BLaER1 (cell line): ENCODE data around the gene XIAP.
"Not testable (repeated sequence)": the region's sequence is repeated elsewhere in the genome, so short reads cannot be mapped to it uniquely, and the experiment has no call there.

ENCODE experiments used
- H3K27ac ChIP-seq: shearing (Covaris generic); formaldehyde crosslinking; 2 replicates; pipeline ENCODE4 v1.8.1; 2022
- H3K27me3 ChIP-seq: shearing (Covaris generic); formaldehyde crosslinking; 2 replicates; pipeline ENCODE4 v1.8.1; 2022
- H3K36me3 ChIP-seq: shearing (Covaris generic); formaldehyde crosslinking; 2 replicates; pipeline ENCODE4 v1.8.1; 2022
- H3K4me1 ChIP-seq: shearing (Covaris generic); formaldehyde crosslinking; 2 replicates; pipeline ENCODE4 v1.8.1; 2022
- H3K4me2 ChIP-seq: shearing (Covaris generic); formaldehyde crosslinking; 2 replicates; pipeline ENCODE4 v1.8.1; 2022
- H3K4me3 ChIP-seq: shearing (Covaris generic); formaldehyde crosslinking; 2 replicates; pipeline ENCODE4 v1.8.1; 2022
- H3K9ac ChIP-seq: shearing (Covaris generic); formaldehyde crosslinking; 2 replicates; pipeline ENCODE4 v1.8.1; 2022
- H3K9me3 ChIP-seq: shearing (Covaris generic); formaldehyde crosslinking; 2 replicates; pipeline ENCODE4 v1.8.1; 2022
- H4K20me1 ChIP-seq: shearing (Covaris generic); formaldehyde crosslinking; 2 replicates; pipeline ENCODE4 v1.8.1; 2022
- Cebpa-rat ChIP-seq: shearing (Covaris generic); IDR thresholded peaks from 2 replicates; pipeline ENCODE4 v1.8.1; 2022

Gene XIAP

DNA sequence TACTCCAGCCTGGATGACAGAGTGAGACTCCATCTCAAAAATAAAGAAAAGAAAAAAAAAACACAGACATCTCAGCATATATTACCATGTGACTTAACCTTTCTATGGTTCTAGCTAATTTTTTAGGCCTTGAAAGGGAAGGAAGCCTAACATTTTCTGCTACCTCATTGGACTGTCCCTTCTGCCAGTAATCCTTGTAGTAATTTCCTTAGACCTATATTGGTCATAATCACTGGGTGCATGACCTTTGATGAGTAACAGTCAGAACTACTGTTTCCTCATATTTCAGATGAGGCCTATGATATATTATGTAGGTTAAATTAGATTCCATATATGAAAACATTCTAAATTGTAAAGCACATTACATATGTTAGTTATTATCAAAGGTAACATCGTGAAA is 9.6 kb downstream of the XIAP start:
- no peaks in the 10 kb centered on the region for H3K4me1 ChIP-seq
- no peak for TF ChIP-seq Cebpa-rat
- H3K9ac ChIP-seq: no peak overlapping the region
- no peaks in the 10 kb centered on the region for H3K27me3 ChIP-seq
- no peak overlapping the region for H3K4me3 ChIP-seq
- no peaks in the 10 kb centered on the region for H3K9me3 ChIP-seq
- H3K4me2 ChIP-seq: no peak overlapping the region
- no peak overlapping the region for H3K27ac ChIP-seq
- peaks cover 32% of the 10 kb centered on the region; the same call in 1 of the 2 replicates for H4K20me1 ChIP-seq
- peaks cover 30% of the 10 kb centered on the region for H3K36me3 ChIP-seq

- no peaks in the 10 kb centered on the region for H3K9me3 ChIP-seq
- H3K36me3 ChIP-seq: peaks cover 31% of the 10 kb centered on the region
- TF ChIP-seq Cebpa-rat: no peak
- no peaks in the 10 kb centered on the region for H3K4me1 ChIP-seq
- H3K4me2 ChIP-seq: no peak overlapping the region
- H3K27ac ChIP-seq: no peak overlapping the region
- peaks cover 32% of the 10 kb centered on the region; the same call in 1 of the 2 replicates for H4K20me1 ChIP-seq
- no peak overlapping the region for H3K9ac ChIP-seq
- H3K27me3 ChIP-seq: no peaks in the 10 kb centered on the region
- H3K4me3 ChIP-seq: no peak overlapping the region
Observed at GRCh38 chrX:123871309-123871708, 11.5 kb downstream of the XIAP start.

GRCh38 chrX:123873956-123874355 is 14.1 kb downstream of the XIAP start:
- H3K4me1 ChIP-seq: peaks cover 22% of the 10 kb centered on the region
- no peak overlapping the region for H3K9ac ChIP-seq
- TF ChIP-seq Cebpa-rat: no peak
- no peak overlapping the region for H3K4me3 ChIP-seq
- no peaks in the 10 kb centered on the region for H3K9me3 ChIP-seq
- H3K4me2 ChIP-seq: no peak overlapping the region
- H3K27ac ChIP-seq: no peak overlapping the region
- no peaks in the 10 kb centered on the region for H3K27me3 ChIP-seq
- H4K20me1 ChIP-seq: peaks cover 36% of the 10 kb centered on the region
- H3K36me3 ChIP-seq: peaks cover 25% of the 10 kb centered on the region

GRCh38 chrX:123876177-123876576 is 16.3 kb downstream of the XIAP start:
- no peak overlapping the region for H3K4me3 ChIP-seq
- H3K9ac ChIP-seq: no peak overlapping the region
- no peak for TF ChIP-seq Cebpa-rat
- peaks cover 17% of the 10 kb centered on the region for H3K36me3 ChIP-seq
- H3K27ac ChIP-seq: no peak overlapping the region
- no peaks in the 10 kb centered on the region for H3K9me3 ChIP-seq
- H3K4me1 ChIP-seq: peaks cover 30% of the 10 kb centered on the region
- H3K27me3 ChIP-seq: no peaks in the 10 kb centered on the region
- H4K20me1 ChIP-seq: peaks cover 33% of the 10 kb centered on the region
- no peak overlapping the region for H3K4me2 ChIP-seq

DNA sequence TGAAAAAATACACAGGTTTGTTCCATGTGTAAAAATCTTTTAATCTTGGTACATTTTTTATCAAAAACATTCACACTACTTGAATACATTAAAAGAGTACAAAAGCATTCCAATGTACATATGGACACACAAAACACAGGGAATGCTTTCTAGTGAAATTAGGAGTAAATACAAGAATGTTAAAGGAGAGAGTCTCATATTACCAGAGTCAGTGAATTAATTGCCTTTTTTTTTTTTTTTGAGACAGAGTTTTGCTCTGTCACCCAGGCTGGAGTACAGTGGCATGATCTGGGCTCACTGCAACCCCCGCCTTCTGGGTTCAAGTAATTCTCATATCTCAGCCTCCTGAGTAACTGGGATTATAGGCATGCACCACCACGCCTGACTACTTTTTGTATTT is 17.0 kb downstream of the XIAP start:
- H3K9me3 ChIP-seq: no peaks in the 10 kb centered on the region
- H3K4me1 ChIP-seq: peaks cover 30% of the 10 kb centered on the region
- no peak overlapping the region for H3K4me3 ChIP-seq
- no peak for TF ChIP-seq Cebpa-rat
- peaks cover 14% of the 10 kb centered on the region for H3K36me3 ChIP-seq
- peaks cover 34% of the 10 kb centered on the region for H4K20me1 ChIP-seq
- no peak overlapping the region for H3K27ac ChIP-seq
- no peaks in the 10 kb centered on the region for H3K27me3 ChIP-seq
- H3K4me2 ChIP-seq: no peak overlapping the region
- no peak overlapping the region for H3K9ac ChIP-seq

- Histone ChIP-seq H3K4me3 (0 out of 2 replicates have a peak overlapping the region, but pooled peaks have one; percentile 5), H3K4me2 (peak overlapping the region; percentile 65), H3K4me1 (peaks cover 30% of the 10 kb centered on the region), H3K9ac (no peak overlapping the region), H3K27me3 (no peaks in the 10 kb centered on the region), H3K27ac (peak overlapping the region; percentile 37), H3K36me3 (peaks cover 8% of the 10 kb centered on the region; the same call in 1 of the 2 replicates), H3K9me3 (no peaks in the 10 kb centered on the region), H4K20me1 (peaks cover 38% of the 10 kb centered on the region)
- TF ChIP-seq Cebpa-rat: peak; percentile 36; the same call in 1 of the 2 replicates
Observed at GRCh38 chrX:123878252-123878721, 18.4 kb downstream of the XIAP start.

DNA sequence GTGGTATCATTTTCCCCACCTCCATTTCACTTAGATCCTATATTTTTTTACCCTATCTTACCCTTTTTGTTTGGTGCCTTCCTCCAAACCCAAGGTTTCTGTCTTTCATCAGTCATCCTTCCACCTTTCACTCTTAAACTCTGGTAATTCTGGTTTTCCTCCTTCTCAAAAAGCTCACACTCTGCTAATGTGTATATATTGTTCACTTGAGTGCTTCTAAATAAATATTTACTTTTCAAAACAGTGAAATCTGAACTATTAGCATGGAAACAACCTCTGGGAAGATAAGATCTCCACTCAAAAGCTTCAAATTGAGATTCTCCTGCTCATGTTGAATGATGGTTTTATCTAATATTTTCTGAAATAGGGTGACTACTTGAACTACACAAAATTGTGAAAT is 21.5 kb downstream of the XIAP start:
- no peak for TF ChIP-seq Cebpa-rat
- Histone ChIP-seq H3K27me3 (no peaks in the 10 kb centered on the region), H3K27ac (no peak overlapping the region)

DNA sequence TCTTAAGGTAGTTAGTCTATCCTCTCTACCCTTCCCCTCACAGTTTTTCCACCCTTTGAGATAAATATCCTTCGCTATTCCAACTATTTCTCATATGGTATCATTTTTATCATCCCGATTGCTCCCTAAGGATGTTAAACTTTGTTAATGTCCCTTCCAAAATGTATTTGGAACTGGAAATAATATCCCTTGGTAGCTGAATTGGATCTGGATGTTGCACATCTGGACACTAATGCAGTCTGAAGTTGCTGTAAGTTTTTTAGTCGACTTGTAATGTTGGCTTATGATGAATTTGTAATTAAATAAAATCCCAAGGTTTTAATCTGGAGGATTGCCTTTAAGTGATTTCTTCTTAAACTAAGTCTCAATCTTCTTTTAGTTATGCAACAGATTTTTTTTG is 22.5 kb downstream of the XIAP start:
- Histone ChIP-seq H3K4me3 (no peak overlapping the region), H3K36me3 (peaks cover 15% of the 10 kb centered on the region), H3K9me3 (no peaks in the 10 kb centered on the region), H3K27me3 (no peaks in the 10 kb centered on the region), H3K27ac (no peak overlapping the region), H4K20me1 (peaks cover 45% of the 10 kb centered on the region), H3K9ac (no peak overlapping the region), H3K4me2 (no peak overlapping the region), H3K4me1 (peaks cover 23% of the 10 kb centered on the region)
- TF ChIP-seq Cebpa-rat: no peak

More for the DNA sequence above, 21.5 kb downstream of the XIAP start:
- peaks cover 30% of the 10 kb centered on the region for H3K4me1 ChIP-seq
- H3K9me3 ChIP-seq: no peaks in the 10 kb centered on the region
- no peak overlapping the region for H3K9ac ChIP-seq
- H4K20me1 ChIP-seq: peaks cover 45% of the 10 kb centered on the region
- peaks cover 9% of the 10 kb centered on the region for H3K36me3 ChIP-seq
- no peak overlapping the region for H3K4me2 ChIP-seq
- H3K4me3 ChIP-seq: no peak overlapping the region

DNA sequence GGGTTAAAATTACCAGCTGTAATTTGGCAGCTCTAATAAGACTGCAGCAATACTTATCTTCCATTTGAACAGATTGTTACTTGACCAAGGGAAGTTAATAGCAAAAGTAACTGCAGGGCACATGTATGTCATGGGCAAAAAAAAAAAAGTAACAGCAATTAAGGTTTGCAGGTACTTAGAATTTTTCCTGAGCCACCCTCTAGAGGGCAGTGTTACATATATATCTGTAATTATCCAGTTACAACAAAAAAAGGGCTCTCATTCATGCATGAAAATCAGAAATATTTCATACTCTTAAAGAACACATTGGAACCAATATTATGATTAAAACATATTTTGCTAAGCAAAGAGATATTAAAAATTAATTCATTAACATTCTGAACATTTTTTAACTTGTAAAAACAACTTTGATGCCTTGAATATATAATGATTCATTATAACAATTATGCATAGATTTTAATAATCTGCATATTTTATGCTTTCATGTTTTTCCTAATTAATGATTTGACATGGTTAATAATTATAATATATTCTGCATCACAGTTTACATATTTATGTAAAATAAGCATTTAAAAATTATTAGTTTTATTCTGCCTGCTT is 25.1 kb downstream of the XIAP start:
- Histone ChIP-seq H3K4me3 (no peak overlapping the region), H3K27me3 (no peaks in the 10 kb centered on the region)

DNA sequence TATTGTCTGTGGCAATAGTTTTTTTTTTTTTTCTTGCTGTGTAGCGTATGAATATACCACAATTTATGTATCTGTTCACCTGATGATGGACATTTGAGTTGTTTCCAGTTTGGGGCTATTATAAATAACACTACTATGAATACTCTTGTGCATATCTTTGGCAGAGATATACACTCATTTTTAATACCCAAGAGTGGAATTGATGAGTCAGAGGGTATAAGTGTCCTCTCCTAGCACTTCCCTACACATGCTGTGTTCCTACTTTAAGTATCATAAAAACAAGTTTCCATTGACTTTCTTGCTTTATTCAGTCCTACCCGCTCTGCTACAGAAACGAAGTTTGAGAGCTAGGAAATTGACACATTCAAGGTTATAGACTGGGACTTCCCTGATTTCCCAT is 39.8 kb downstream of the XIAP start:
- no peaks in the 10 kb centered on the region for H3K9me3 ChIP-seq
- peaks cover 3% of the 10 kb centered on the region for H3K4me1 ChIP-seq
- H3K36me3 ChIP-seq: peaks cover 35% of the 10 kb centered on the region
- no peak overlapping the region for H3K9ac ChIP-seq
- 0 out of 2 replicates have a peak, but pooled peaks cover 5% of the 10 kb centered on the region for H4K20me1 ChIP-seq
- H3K4me2 ChIP-seq: no peak overlapping the region
- H3K27ac ChIP-seq: no peak overlapping the region
- no peaks in the 10 kb centered on the region for H3K27me3 ChIP-seq
- no peak overlapping the region for H3K4me3 ChIP-seq
- no peak for TF ChIP-seq Cebpa-rat

More for the DNA sequence above, 25.1 kb downstream of the XIAP start:
- Histone ChIP-seq H4K20me1 (peaks cover 24% of the 10 kb centered on the region; the same call in 1 of the 2 replicates), H3K36me3 (peaks cover 23% of the 10 kb centered on the region), H3K4me2 (no peak overlapping the region), H3K9ac (no peak overlapping the region), H3K9me3 (no peaks in the 10 kb centered on the region), H3K27ac (no peak overlapping the region), H3K4me1 (no peaks in the 10 kb centered on the region)
- TF ChIP-seq Cebpa-rat: no peak

GRCh38 chrX:123903261-123903660 is 43.4 kb downstream of the XIAP start:
- not testable (repeated sequence) for H3K9me3 ChIP-seq, H3K4me1 ChIP-seq, H3K27me3 ChIP-seq, H3K4me3 ChIP-seq, H3K27ac ChIP-seq, H3K4me2 ChIP-seq, H3K9ac ChIP-seq
- peaks cover 35% of the 10 kb centered on the region for H3K36me3 ChIP-seq
- H4K20me1 ChIP-seq: 0 out of 2 replicates have a peak, but pooled peaks cover 19% of the 10 kb centered on the region
